ENCODE data around the gene MCTP2. TPM values are rescaled to one million over a fixed set of nuclear protein-coding genes. Genes with fewer than 3 reads are reported as not detected.

Gene MCTP2
- total RNA-seq, 1 experiment from 2014 or later = 0.19 TPM

DNA sequence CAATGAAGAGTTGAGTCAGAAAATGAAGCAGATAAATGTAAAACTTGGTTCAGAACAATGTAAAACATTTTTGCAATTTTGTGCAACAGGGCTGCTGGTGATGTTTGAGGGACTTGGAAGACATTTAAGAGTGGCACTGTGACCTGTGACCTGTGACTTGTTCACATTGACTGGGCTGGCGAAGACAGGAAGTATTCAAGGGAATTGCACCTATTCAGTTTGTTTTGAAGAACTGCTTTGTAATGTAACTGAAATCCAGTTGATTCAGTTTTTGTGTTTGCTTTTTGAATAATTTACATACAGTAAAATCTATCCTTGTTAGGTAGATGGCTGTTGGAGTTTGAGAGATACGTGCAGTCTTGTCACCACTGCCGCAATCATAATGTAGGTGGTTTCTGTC, 35.4 kb downstream of the MCTP2 start:
- intact Hi-C loops (cut with micrococcal nuclease; ENCODE audit: unreplicated experiment) = no loop called here
- peaks cover 5% of the 10 kb centered on the region for H3K4me1 ChIP-seq (ENCODE audit: insufficient read depth, low read length, poor library complexity, severe bottlenecking)
- no peak overlapping the region for H3K4me3 ChIP-seq (ENCODE audit: low read depth, low read length, poor library complexity, severe bottlenecking)
- TF ChIP-seq, protein P1, sequence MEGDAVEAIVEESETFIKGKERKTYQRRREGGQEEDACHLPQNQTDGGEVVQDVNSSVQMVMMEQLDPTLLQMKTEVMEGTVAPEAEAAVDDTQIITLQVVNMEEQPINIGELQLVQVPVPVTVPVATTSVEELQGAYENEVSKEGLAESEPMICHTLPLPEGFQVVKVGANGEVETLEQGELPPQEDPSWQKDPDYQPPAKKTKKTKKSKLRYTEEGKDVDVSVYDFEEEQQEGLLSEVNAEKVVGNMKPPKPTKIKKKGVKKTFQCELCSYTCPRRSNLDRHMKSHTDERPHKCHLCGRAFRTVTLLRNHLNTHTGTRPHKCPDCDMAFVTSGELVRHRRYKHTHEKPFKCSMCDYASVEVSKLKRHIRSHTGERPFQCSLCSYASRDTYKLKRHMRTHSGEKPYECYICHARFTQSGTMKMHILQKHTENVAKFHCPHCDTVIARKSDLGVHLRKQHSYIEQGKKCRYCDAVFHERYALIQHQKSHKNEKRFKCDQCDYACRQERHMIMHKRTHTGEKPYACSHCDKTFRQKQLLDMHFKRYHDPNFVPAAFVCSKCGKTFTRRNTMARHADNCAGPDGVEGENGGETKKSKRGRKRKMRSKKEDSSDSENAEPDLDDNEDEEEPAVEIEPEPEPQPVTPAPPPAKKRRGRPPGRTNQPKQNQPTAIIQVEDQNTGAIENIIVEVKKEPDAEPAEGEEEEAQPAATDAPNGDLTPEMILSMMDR (conservative IDR thresholded peaks at IDR 0.05; ENCODE audit: low read depth, low read length) = no peak
- TF ChIP-seq EZH2 (IDR thresholded peaks at IDR 0.05; ENCODE audit: borderline replicate concordance, low read depth, low read length, poor library complexity, severe bottlenecking) = no peak
- DNase-seq (ENCODE audit: low spot score) = no peak
- ChIA-PET POLR2A (ENCODE audit: low non-redundant PET) (no interaction called here), CTCF (no interaction called here)
- no peaks in the 10 kb centered on the region for H3K36me3 ChIP-seq (ENCODE audit: insufficient read depth, low read length, poor library complexity, severe bottlenecking)
- BruUV-seq (replicated peaks) = no TSS peak
- H3K27me3 ChIP-seq (replicated peaks; ENCODE audit: insufficient read depth, low read depth, low read length, poor library complexity) = no peaks in the 10 kb centered on the region
- H3K27ac ChIP-seq (ENCODE audit: low read depth, low read length, poor library complexity, severe bottlenecking) = no peak overlapping the region
- H3K9me3 ChIP-seq (ENCODE audit: low read depth, low read length, poor library complexity, severe bottlenecking) = no peaks in the 10 kb centered on the region

DNA sequence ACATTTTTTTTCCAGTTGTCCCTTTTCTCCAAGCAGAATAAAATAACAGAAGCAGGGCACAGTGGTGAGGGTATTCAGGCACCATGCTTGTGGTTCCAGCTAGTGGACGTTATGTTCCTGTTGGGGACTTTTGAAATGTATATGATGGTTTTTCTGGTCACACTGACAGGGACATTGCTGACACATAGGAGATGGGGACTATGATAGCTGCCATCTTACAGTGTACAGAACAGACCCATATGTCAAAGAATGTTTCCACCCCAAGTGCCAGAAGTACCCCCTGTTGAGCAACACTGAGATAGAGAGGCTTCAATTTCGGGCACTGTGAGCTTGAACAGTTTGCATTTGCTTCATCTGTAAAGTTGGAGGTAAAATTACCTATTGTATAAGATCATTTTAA, 38.6 kb downstream of the MCTP2 start:
- Histone ChIP-seq H3K4me1 (ENCODE audit: insufficient read depth, low read length, poor library complexity, severe bottlenecking) (peaks cover 5% of the 10 kb centered on the region), H3K27me3 (replicated peaks; ENCODE audit: insufficient read depth, low read depth, low read length, poor library complexity) (no peaks in the 10 kb centered on the region), H3K9me3 (ENCODE audit: low read depth, low read length, poor library complexity, severe bottlenecking) (no peaks in the 10 kb centered on the region), H3K27ac (ENCODE audit: low read depth, low read length, poor library complexity, severe bottlenecking) (no peak overlapping the region), H3K4me3 (ENCODE audit: low read depth, low read length, poor library complexity, severe bottlenecking) (no peak overlapping the region), H3K36me3 (ENCODE audit: insufficient read depth, low read length, poor library complexity, severe bottlenecking) (no peaks in the 10 kb centered on the region)
- ChIA-PET POLR2A (ENCODE audit: low non-redundant PET) (no interaction called here), CTCF (no interaction called here)
- intact Hi-C loops (cut with micrococcal nuclease; ENCODE audit: unreplicated experiment) = no loop called here
- TF ChIP-seq, protein P1 (conservative IDR thresholded peaks at IDR 0.05; ENCODE audit: low read depth, low read length) = no peak
- TF ChIP-seq EZH2 (IDR thresholded peaks at IDR 0.05; ENCODE audit: borderline replicate concordance, low read depth, low read length, poor library complexity, severe bottlenecking) = no peak
- no peak for DNase-seq (ENCODE audit: low spot score)
- BruUV-seq (replicated peaks) = no TSS peak

DNA sequence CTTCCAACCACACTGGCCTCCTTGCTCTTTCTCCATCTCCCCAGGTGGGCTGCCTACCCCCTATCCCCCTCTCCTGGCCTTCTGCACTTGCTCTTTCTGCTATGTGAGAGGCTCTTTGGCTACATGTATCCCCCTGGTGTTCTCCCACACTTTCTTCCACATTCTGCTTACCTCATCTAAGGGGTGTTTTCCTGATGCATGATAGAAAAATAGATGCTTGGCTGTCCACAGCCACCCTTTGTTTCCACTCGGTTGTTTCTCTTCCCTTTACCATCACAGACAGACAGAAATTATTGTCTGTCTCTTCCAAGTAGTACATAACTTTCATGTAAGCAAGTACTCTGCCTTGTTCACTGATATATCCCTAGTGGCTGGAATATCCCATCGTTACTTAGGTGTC, 39.2 kb downstream of the MCTP2 start:
- no peak for TF ChIP-seq EZH2 (IDR thresholded peaks at IDR 0.05; ENCODE audit: borderline replicate concordance, low read depth, low read length, poor library complexity, severe bottlenecking)
- TF ChIP-seq, protein P1 (conservative IDR thresholded peaks at IDR 0.05; ENCODE audit: low read depth, low read length) = no peak

More for the DNA sequence above, 39.2 kb downstream of the MCTP2 start:
- BruUV-seq (replicated peaks) = no TSS peak
- Histone ChIP-seq H3K4me1 (ENCODE audit: insufficient read depth, low read length, poor library complexity, severe bottlenecking) (peaks cover 5% of the 10 kb centered on the region), H3K27me3 (replicated peaks; ENCODE audit: insufficient read depth, low read depth, low read length, poor library complexity) (no peaks in the 10 kb centered on the region), H3K27ac (ENCODE audit: low read depth, low read length, poor library complexity, severe bottlenecking) (no peak overlapping the region), H3K9me3 (ENCODE audit: low read depth, low read length, poor library complexity, severe bottlenecking) (no peaks in the 10 kb centered on the region), H3K4me3 (ENCODE audit: low read depth, low read length, poor library complexity, severe bottlenecking) (no peak overlapping the region), H3K36me3 (ENCODE audit: insufficient read depth, low read length, poor library complexity, severe bottlenecking) (no peaks in the 10 kb centered on the region)
- POLR2A ChIA-PET (ENCODE audit: low non-redundant PET) = no interaction called here
- CTCF ChIA-PET = no interaction called here
- intact Hi-C loops (cut with micrococcal nuclease; ENCODE audit: unreplicated experiment) = no loop called here
- DNase-seq (ENCODE audit: low spot score) = no peak
